Breast epithelium (tissue), 3 donors: ENCODE measurements around the gene BORCS5.

ENCODE experiments used
- POLR2A ChIP-seq: fragments of 450-650 bp; IDR thresholded peaks from one replicate; pipeline ENCODE4 v1.6.1; 2016; ENCODE audit warnings: antibody characterized with exemption, mild to moderate bottlenecking, moderate library complexity
- POLR2AphosphoS5 ChIP-seq, 3 donors: sonication (generic); formaldehyde crosslinking; IDR thresholded peaks; one replicate each; pipeline ENCODE4 v1.6.1; 2017; ENCODE audit warnings: antibody characterized with exemption in 3 of 3
- TF ChIP-seq, protein P1 (sequence below), 3 donors: fragments of 450-650 bp; IDR thresholded peaks; one replicate each; pipeline ENCODE4 v1.5.1; 2016 to 2017; ENCODE audit warnings: antibody characterized with exemption in 3 of 3, mild to moderate bottlenecking in 3 of 3, moderate library complexity in 3 of 3

DNA sequence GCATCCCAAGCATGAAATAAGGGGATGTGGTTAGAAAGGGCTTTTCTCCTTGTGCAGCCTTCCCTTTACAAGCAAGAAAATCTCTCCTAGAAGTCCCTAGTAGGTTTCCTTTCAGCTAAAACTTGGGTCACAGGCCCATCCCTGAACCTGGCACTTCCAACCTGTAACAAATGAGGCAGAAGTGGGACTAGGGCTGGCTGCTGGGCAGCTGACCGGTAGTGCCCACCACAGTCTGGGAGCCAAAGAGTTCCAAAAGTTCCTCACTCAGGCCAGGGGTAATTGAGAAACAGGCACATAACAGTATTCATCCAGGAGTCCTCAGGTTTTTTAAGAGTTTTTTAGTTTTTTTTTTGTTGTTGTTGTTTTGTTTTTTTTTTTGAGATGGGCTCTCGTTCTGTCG is 30.6 kb upstream of the BORCS5 start:
- TF ChIP-seq, protein P1, sequence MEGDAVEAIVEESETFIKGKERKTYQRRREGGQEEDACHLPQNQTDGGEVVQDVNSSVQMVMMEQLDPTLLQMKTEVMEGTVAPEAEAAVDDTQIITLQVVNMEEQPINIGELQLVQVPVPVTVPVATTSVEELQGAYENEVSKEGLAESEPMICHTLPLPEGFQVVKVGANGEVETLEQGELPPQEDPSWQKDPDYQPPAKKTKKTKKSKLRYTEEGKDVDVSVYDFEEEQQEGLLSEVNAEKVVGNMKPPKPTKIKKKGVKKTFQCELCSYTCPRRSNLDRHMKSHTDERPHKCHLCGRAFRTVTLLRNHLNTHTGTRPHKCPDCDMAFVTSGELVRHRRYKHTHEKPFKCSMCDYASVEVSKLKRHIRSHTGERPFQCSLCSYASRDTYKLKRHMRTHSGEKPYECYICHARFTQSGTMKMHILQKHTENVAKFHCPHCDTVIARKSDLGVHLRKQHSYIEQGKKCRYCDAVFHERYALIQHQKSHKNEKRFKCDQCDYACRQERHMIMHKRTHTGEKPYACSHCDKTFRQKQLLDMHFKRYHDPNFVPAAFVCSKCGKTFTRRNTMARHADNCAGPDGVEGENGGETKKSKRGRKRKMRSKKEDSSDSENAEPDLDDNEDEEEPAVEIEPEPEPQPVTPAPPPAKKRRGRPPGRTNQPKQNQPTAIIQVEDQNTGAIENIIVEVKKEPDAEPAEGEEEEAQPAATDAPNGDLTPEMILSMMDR (IDR thresholded peaks at IDR 0.05): no peak
- TF ChIP-seq POLR2A (no peak), POLR2AphosphoS5 (IDR thresholded peaks at IDR 0.05) (no peak)
